ENCODE data around the gene MAEL. TPM values are rescaled to one million over a fixed set of nuclear protein-coding genes. Genes with fewer than 3 reads are reported as not detected.

MAEL gene
- total RNA-seq, 4 donors from 2014 or later = 0.40 to 0.45 TPM; not detected in 2

GRCh38 chr1:166999500-167000055, 10.5 kb downstream of the MAEL start:
- 70 to 86% methylated on average over 3 of the region's 3 CpGs for WGBS, 2 donors
- Histone ChIP-seq H3K9me3 (no peaks in the 10 kb centered on the region), H3K36me3 (no peaks in the 10 kb centered on the region), H3K4me3 (replicated peaks in 1 of 3) (no peak overlapping the region), H3K27me3 (no peaks in the 10 kb centered on the region), H3K4me1 (no peaks in the 10 kb centered on the region), H3K27ac (no peak overlapping the region)
- DNase-seq = no peak
- intact Hi-C loops (cut with DNase I) = no loop called here
- no peak for TF ChIP-seq POLR2A (IDR thresholded peaks at IDR 0.05)

- 94 to 100% methylated on average over 1 of the region's 1 CpG for WGBS, 2 donors
- Histone ChIP-seq H3K27me3 (no peaks in the 10 kb centered on the region), H3K4me1 (no peaks in the 10 kb centered on the region), H3K36me3 (no peaks in the 10 kb centered on the region), H3K27ac (no peak overlapping the region), H3K4me3 (replicated peaks in 1 of 3) (no peak overlapping the region), H3K9me3 (no peaks in the 10 kb centered on the region)
- no peak for DNase-seq
- intact Hi-C loops (cut with DNase I) = no loop called here
- TF ChIP-seq POLR2A (IDR thresholded peaks at IDR 0.05) = no peak
- TF ChIP-seq CTCF (IDR thresholded peaks at IDR 0.05) = no peak
Observed at GRCh38 chr1:167000546-167000945, 11.5 kb downstream of the MAEL start.

GRCh38 chr1:167002354-167002753, 13.3 kb downstream of the MAEL start:
- H3K27ac ChIP-seq = no peak overlapping the region
- H3K4me1 ChIP-seq = no peaks in the 10 kb centered on the region
- intact Hi-C loops (cut with DNase I) = no loop called here
- H3K27me3 ChIP-seq = no peaks in the 10 kb centered on the region
- H3K9me3 ChIP-seq = no peaks in the 10 kb centered on the region
- DNase-seq = no peak
- TF ChIP-seq CTCF (IDR thresholded peaks at IDR 0.05) (no peak), POLR2A (IDR thresholded peaks at IDR 0.05) (no peak)
- 88 to 89% methylated on average over 2 of the region's 2 CpGs for WGBS, 2 donors
- H3K4me3 ChIP-seq (replicated peaks in 1 of 3) = no peak overlapping the region
- H3K36me3 ChIP-seq = no peaks in the 10 kb centered on the region

GRCh38 chr1:167003711-167004110, 14.6 kb downstream of the MAEL start:
- H3K27me3 ChIP-seq = no peaks in the 10 kb centered on the region
- intact Hi-C loops (cut with DNase I) = no loop called here
- H3K27ac ChIP-seq = no peak overlapping the region
- H3K36me3 ChIP-seq = no peaks in the 10 kb centered on the region
- 84 to 87% methylated on average over 2 of the region's 2 CpGs for WGBS, 2 donors
- no peak for DNase-seq
- TF ChIP-seq POLR2A (IDR thresholded peaks at IDR 0.05) (no peak), CTCF (IDR thresholded peaks at IDR 0.05) (no peak)
- H3K4me3 ChIP-seq (replicated peaks in 1 of 3) = no peak overlapping the region
- H3K9me3 ChIP-seq = no peaks in the 10 kb centered on the region
- no peaks in the 10 kb centered on the region for H3K4me1 ChIP-seq

GRCh38 chr1:167011560-167012191, 22.6 kb downstream of the MAEL start:
- Histone ChIP-seq H3K27ac (no peak overlapping the region), H3K4me1 (no peaks in the 10 kb centered on the region), H3K4me3 (replicated peaks in 1 of 3) (no peak overlapping the region), H3K36me3 (no peaks in the 10 kb centered on the region), H3K27me3 (no peaks in the 10 kb centered on the region), H3K9me3 (no peaks in the 10 kb centered on the region)
- 87 to 88% methylated on average over 1 of the region's 1 CpG for WGBS, 2 donors
- TF ChIP-seq POLR2A (IDR thresholded peaks at IDR 0.05) (no peak), CTCF (IDR thresholded peaks at IDR 0.05) (no peak)
- intact Hi-C loops (cut with DNase I) = no loop called here
- DNase-seq = no peak

Data from thyroid gland (tissue), 4 donors.